ENCODE measurements around the gene PNMA6A. TPM values are rescaled to one million over a fixed set of nuclear protein-coding genes. Genes with fewer than 3 reads are reported as not detected.

Gene PNMA6A
- total RNA-seq, result 1.6 and 3.2 TPM in 2 replicates

GRCh38 chrX:153071909-153072583 lies at the start of gene PNMA6A:
Gene PNMA6A, plus strand, starts transcription at chrX:153072454. Its CDS starts 609 bp downstream, at chrX:153073063.

GRCh38 chrX:153055871-153056749 lies 16.1 kb upstream of the PNMA6A start, which contains the start of gene PNMA3:
Gene PNMA3, plus strand, starts transcription at chrX:153056470. Its CDS starts 586 bp downstream, at chrX:153057056.

Other genes starting within 250 kb of the PNMA6A start
- 39.0 and 42.5 TPM in 2 replicates for gene CETN2, start 241.7 kb upstream of the PNMA6A start, total RNA-seq
- gene NSDHL, start 241.4 kb upstream of the PNMA6A start, total RNA-seq, result 21.8 and 31.4 TPM in 2 replicates
- 0.37 and 0.43 TPM in 2 replicates for gene ZNF185, start 174.4 kb upstream of the PNMA6A start, total RNA-seq
- not detected in 2 replicates for gene PNMA5, start 78.3 kb upstream of the PNMA6A start, total RNA-seq
- gene PNMA3, start 16.0 kb upstream of the PNMA6A start, total RNA-seq, result under 0.01 and 0.28 TPM in 2 replicates
- gene MAGEA1, start 106.8 kb downstream of the PNMA6A start, total RNA-seq, result 0.14 TPM in 1 of 2 replicates, not detected in the other
- not detected in 2 replicates for gene PNMA6F, start 249.3 kb downstream of the PNMA6A start, total RNA-seq

Measured in smooth muscle cell of bladder (primary cell).